ENCODE results near the gene PHYHD1. TPM values are rescaled to one million over a fixed set of nuclear protein-coding genes. Genes with fewer than 3 reads are reported as not detected.
A peak's percentile ranks its signal among the peaks of the same experiment; 100 is the strongest.

PHYHD1 gene
- total and polyA plus RNA-seq, 8 donors, result 20.7 to 71.3 (median 45.9) TPM

- 84 to 88% methylated on average over 15 of the region's 15 CpGs for whole genome bisulfite sequencing, 2 donors
- no peak overlapping the region for H3K4me3 ChIP-seq
- TF ChIP-seq, protein P1, sequence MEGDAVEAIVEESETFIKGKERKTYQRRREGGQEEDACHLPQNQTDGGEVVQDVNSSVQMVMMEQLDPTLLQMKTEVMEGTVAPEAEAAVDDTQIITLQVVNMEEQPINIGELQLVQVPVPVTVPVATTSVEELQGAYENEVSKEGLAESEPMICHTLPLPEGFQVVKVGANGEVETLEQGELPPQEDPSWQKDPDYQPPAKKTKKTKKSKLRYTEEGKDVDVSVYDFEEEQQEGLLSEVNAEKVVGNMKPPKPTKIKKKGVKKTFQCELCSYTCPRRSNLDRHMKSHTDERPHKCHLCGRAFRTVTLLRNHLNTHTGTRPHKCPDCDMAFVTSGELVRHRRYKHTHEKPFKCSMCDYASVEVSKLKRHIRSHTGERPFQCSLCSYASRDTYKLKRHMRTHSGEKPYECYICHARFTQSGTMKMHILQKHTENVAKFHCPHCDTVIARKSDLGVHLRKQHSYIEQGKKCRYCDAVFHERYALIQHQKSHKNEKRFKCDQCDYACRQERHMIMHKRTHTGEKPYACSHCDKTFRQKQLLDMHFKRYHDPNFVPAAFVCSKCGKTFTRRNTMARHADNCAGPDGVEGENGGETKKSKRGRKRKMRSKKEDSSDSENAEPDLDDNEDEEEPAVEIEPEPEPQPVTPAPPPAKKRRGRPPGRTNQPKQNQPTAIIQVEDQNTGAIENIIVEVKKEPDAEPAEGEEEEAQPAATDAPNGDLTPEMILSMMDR (IDR thresholded peaks at IDR 0.05), result no peak
- peaks cover 0 to 16% (median 10%) of the 10 kb centered on the region in 3 donors for H3K36me3 ChIP-seq
- peak overlapping the region in 1 of 4 donors; percentile 27 for H3K27ac ChIP-seq
- H3K4me1 ChIP-seq, result peaks cover 14 to 17% (median 17%) of the 10 kb centered on the region in 3 donors
- FAIRE-seq (no peak), DNase-seq (no peak), ATAC-seq (no peak)
- no peaks in the 10 kb centered on the region for H3K27me3 ChIP-seq
- intact Hi-C loops (cut with DNase I), result no loop called here
- no peaks in the 10 kb centered on the region for H3K9me3 ChIP-seq
These were observed 7.5 kb upstream of the PHYHD1 start for GRCh38 chr9:128913048-128913900.

DNA sequence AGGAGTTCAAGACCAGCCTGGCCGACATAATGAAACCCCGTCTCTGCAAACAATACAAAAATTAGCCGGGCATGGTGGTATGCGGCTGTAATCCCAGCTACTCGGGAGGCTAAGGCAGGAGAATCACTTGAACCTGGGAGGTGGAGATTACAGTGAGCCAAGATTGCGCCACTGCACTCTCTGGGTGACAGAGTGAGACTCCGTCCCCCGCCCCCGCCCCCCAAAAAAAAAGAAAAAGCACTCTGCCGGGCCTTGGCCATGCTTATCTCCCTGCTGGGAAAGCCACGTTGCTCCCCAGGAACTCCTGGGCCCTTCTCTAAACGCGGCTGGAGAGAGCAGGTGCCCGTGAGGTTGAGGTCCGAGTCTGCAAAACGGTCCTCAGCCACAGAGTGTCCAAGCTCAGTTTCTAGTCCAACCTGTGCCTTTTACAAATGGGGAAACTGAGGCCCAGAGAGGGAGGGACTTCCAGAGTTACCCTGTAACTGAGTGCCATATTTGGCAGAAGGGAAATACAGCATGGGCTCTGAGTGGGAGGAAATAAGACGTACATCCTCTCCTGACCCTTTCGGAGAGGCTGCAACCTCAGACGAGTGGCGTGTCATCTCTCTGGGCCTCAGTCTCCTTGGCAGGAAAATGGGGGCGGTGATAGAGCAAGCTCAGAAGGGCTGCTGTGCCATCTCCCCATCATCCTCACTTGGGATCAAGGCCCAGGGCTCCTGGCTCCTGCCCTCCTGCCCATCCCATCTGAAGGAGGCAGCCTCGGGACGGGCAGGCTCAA, 6.6 kb upstream of the PHYHD1 start:
- Histone ChIP-seq H3K27ac (no peak overlapping the region), H3K4me3 (no peak overlapping the region)
- FAIRE-seq, result no peak

GRCh38 chr9:128916204-128916603, 4.6 kb upstream of the PHYHD1 start:
- no peak for FAIRE-seq
- Histone ChIP-seq H3K27ac (peak overlapping the region; percentile 73 to 92 (median 85)), H3K9me3 (no peaks in the 10 kb centered on the region), H3K27me3 (no peaks in the 10 kb centered on the region), H3K36me3 (no peaks in the 10 kb centered on the region), H3K4me3 (peak overlapping the region in 3 of 4 donors; percentile 17 to 46 (median 30)), H3K4me1 (peaks cover 27 to 40% (median 33%) of the 10 kb centered on the region in 3 donors)
- TF ChIP-seq, protein P1 (IDR thresholded peaks at IDR 0.05), result no peak
- 38 to 41% methylated on average over 13 to 18 of the region's 18 CpGs for WGBS, 2 donors
- intact Hi-C loops (cut with DNase I), result no loop called here
- ATAC-seq, result peak; percentile 42 to 61 (median 47)
- peak; percentile 51 to 89 (median 65) for DNase-seq

More for the DNA sequence above, 6.6 kb upstream of the PHYHD1 start:
- TF ChIP-seq, protein P1 (IDR thresholded peaks at IDR 0.05), result no peak
- WGBS, 2 donors, result 72 to 73% methylated on average over 23 of the region's 23 CpGs
- no peak for ATAC-seq
- Histone ChIP-seq H3K27me3 (no peaks in the 10 kb centered on the region), H3K36me3 (peaks cover 0 to 7% (median 1%) of the 10 kb centered on the region in 3 donors), H3K4me1 (peaks cover 15 to 20% (median 17%) of the 10 kb centered on the region in 3 donors), H3K9me3 (no peaks in the 10 kb centered on the region)
- intact Hi-C loops (cut with DNase I), result no loop called here
- no peak for DNase-seq

- H3K27ac ChIP-seq, result peak overlapping the region; percentile 73 to 92 (median 85)
- FAIRE-seq, result no peak
- H3K9me3 ChIP-seq, result no peaks in the 10 kb centered on the region
- H3K27me3 ChIP-seq, result no peaks in the 10 kb centered on the region
- peak; percentile 2 to 11 (median 4) for ATAC-seq
- 57 to 72% methylated on average over 11 of the region's 11 CpGs for WGBS, 2 donors
- peaks cover 27 to 44% (median 33%) of the 10 kb centered on the region in 3 donors for H3K4me1 ChIP-seq
- H3K4me3 ChIP-seq, result peak overlapping the region in 3 of 4 donors; percentile 17 to 46 (median 30)
- TF ChIP-seq, protein P1 (IDR thresholded peaks at IDR 0.05), result no peak
- intact Hi-C loops (cut with DNase I), result no loop called here
- DNase-seq, result no peak
- no peaks in the 10 kb centered on the region for H3K36me3 ChIP-seq
These were observed 4.0 kb upstream of the PHYHD1 start for GRCh38 chr9:128916745-128917144.
